ENCODE data around the gene ZBTB39. TPM values are rescaled to one million over a fixed set of nuclear protein-coding genes. Genes with fewer than 3 reads are reported as not detected.
"Not testable (repeated sequence)": the region's sequence is repeated elsewhere in the genome, so short reads cannot be mapped to it uniquely, and the experiment has no call there.

ZBTB39 gene
- total RNA-seq, 1 experiment from 2014 or later, result 5.8 TPM

GRCh38 chr12:56965124-56965523, 41.2 kb downstream of the ZBTB39 start:
- BruUV-seq (replicated peaks); POLR2A ChIA-PET: not testable (repeated sequence)

DNA sequence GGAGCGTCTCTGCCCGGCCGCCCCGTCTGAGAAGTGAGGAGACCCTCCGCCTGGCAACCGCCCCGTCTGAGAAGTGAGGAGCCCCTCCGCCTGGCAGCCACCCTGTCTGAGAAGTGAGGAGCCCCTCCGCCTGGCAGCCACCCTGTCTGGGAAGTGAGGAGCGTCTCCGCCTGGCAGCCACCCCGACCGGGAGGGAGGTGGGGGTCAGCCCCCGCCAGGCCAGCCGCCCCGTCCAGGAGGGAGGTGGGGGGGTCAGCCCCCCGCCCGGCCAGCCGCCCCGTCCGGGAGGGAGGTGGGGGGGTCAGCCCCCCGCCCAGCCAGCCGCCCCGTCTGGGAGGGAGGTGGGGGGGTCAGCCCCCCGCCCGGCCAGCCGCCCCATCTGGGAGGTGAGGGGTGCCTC, 42.8 kb downstream of the ZBTB39 start:
- in situ Hi-C loops (cut with HindIII; ENCODE audit: low pct_unique_long_range_greater_than_20kb, low sequenced_read_pairs); H3K36me3 ChIP-seq (ENCODE audit: control insufficient read depth, insufficient read depth, low read length); intact Hi-C loops (cut with micrococcal nuclease; ENCODE audit: unreplicated experiment); BruUV-seq (replicated peaks); H3K27me3 ChIP-seq (ENCODE audit: control insufficient read depth, insufficient read depth, low read length); CTCF ChIA-PET; DNase-seq (ENCODE audit: low read depth, low spot score); H3K4me3 ChIP-seq (ENCODE audit: low read depth in 2 of 2, low read length in 2 of 2); ATAC-seq; POLR2A ChIA-PET; H3K9me3 ChIP-seq (ENCODE audit: control insufficient read depth, insufficient read depth, low read depth, low read length); H3K4me1 ChIP-seq (ENCODE audit: control insufficient read depth, insufficient read depth, low read length); H3K27ac ChIP-seq (ENCODE audit: low read length): not testable (repeated sequence)

More at GRCh38 chr12:56965124-56965523, 41.2 kb downstream of the ZBTB39 start:
- DNase-seq (ENCODE audit: low read depth, low spot score); intact Hi-C loops (cut with micrococcal nuclease; ENCODE audit: unreplicated experiment); H3K4me1 ChIP-seq (ENCODE audit: control insufficient read depth, insufficient read depth, low read length); H3K27me3 ChIP-seq (ENCODE audit: control insufficient read depth, insufficient read depth, low read length); H3K27ac ChIP-seq (ENCODE audit: low read length); ATAC-seq; CTCF ChIA-PET; H3K4me3 ChIP-seq (ENCODE audit: low read depth in 2 of 2, low read length in 2 of 2); H3K36me3 ChIP-seq (ENCODE audit: control insufficient read depth, insufficient read depth, low read length); H3K9me3 ChIP-seq (ENCODE audit: control insufficient read depth, insufficient read depth, low read depth, low read length); in situ Hi-C loops (cut with HindIII; ENCODE audit: low pct_unique_long_range_greater_than_20kb, low sequenced_read_pairs): not testable (repeated sequence)

GRCh38 chr12:56962247-56962646, 44.1 kb downstream of the ZBTB39 start:
- ATAC-seq, POLR2A ChIA-PET: not testable (repeated sequence)

GRCh38 chr12:56958422-56958821, 47.9 kb downstream of the ZBTB39 start:
- TF ChIP-seq, protein P1, sequence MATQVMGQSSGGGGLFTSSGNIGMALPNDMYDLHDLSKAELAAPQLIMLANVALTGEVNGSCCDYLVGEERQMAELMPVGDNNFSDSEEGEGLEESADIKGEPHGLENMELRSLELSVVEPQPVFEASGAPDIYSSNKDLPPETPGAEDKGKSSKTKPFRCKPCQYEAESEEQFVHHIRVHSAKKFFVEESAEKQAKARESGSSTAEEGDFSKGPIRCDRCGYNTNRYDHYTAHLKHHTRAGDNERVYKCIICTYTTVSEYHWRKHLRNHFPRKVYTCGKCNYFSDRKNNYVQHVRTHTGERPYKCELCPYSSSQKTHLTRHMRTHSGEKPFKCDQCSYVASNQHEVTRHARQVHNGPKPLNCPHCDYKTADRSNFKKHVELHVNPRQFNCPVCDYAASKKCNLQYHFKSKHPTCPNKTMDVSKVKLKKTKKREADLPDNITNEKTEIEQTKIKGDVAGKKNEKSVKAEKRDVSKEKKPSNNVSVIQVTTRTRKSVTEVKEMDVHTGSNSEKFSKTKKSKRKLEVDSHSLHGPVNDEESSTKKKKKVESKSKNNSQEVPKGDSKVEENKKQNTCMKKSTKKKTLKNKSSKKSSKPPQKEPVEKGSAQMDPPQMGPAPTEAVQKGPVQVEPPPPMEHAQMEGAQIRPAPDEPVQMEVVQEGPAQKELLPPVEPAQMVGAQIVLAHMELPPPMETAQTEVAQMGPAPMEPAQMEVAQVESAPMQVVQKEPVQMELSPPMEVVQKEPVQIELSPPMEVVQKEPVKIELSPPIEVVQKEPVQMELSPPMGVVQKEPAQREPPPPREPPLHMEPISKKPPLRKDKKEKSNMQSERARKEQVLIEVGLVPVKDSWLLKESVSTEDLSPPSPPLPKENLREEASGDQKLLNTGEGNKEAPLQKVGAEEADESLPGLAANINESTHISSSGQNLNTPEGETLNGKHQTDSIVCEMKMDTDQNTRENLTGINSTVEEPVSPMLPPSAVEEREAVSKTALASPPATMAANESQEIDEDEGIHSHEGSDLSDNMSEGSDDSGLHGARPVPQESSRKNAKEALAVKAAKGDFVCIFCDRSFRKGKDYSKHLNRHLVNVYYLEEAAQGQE (IDR thresholded peaks at IDR 0.05; ENCODE audit: insufficient read depth in 1 of 2, low read depth in 2 of 2, low read length in 1 of 2), result no peak
- TF ChIP-seq POLR2AphosphoS5 (IDR thresholded peaks at IDR 0.05; ENCODE audit: low read depth, low read length) (no peak), TCF7L2 (IDR thresholded peaks at IDR 0.05; ENCODE audit: low read depth, low read length) (no peak), SIN3A (IDR thresholded peaks at IDR 0.05; ENCODE audit: borderline replicate concordance, insufficient read depth, low read depth, low read length) (no peak)
- TF ChIP-seq, protein P2, sequence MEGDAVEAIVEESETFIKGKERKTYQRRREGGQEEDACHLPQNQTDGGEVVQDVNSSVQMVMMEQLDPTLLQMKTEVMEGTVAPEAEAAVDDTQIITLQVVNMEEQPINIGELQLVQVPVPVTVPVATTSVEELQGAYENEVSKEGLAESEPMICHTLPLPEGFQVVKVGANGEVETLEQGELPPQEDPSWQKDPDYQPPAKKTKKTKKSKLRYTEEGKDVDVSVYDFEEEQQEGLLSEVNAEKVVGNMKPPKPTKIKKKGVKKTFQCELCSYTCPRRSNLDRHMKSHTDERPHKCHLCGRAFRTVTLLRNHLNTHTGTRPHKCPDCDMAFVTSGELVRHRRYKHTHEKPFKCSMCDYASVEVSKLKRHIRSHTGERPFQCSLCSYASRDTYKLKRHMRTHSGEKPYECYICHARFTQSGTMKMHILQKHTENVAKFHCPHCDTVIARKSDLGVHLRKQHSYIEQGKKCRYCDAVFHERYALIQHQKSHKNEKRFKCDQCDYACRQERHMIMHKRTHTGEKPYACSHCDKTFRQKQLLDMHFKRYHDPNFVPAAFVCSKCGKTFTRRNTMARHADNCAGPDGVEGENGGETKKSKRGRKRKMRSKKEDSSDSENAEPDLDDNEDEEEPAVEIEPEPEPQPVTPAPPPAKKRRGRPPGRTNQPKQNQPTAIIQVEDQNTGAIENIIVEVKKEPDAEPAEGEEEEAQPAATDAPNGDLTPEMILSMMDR (IDR thresholded peaks at IDR 0.05), result no peak
- in situ Hi-C loops (cut with HindIII; ENCODE audit: low pct_unique_long_range_greater_than_20kb, low sequenced_read_pairs), result no loop called here

More at GRCh38 chr12:56962247-56962646, 44.1 kb downstream of the ZBTB39 start:
- CTCF ChIA-PET; in situ Hi-C loops (cut with HindIII; ENCODE audit: low pct_unique_long_range_greater_than_20kb, low sequenced_read_pairs); DNase-seq (ENCODE audit: low read depth, low spot score); H3K27ac ChIP-seq (ENCODE audit: low read length); H3K4me1 ChIP-seq (ENCODE audit: control insufficient read depth, insufficient read depth, low read length); BruUV-seq (replicated peaks); intact Hi-C loops (cut with micrococcal nuclease; ENCODE audit: unreplicated experiment); H3K27me3 ChIP-seq (ENCODE audit: control insufficient read depth, insufficient read depth, low read length); H3K36me3 ChIP-seq (ENCODE audit: control insufficient read depth, insufficient read depth, low read length); H3K4me3 ChIP-seq (ENCODE audit: low read depth in 2 of 2, low read length in 2 of 2); H3K9me3 ChIP-seq (ENCODE audit: control insufficient read depth, insufficient read depth, low read depth, low read length): not testable (repeated sequence)

More at GRCh38 chr12:56958422-56958821, 47.9 kb downstream of the ZBTB39 start:
- Histone ChIP-seq H3K9me3 (ENCODE audit: control insufficient read depth, insufficient read depth, low read depth, low read length) (no peaks in the 10 kb centered on the region), H3K27me3 (ENCODE audit: control insufficient read depth, insufficient read depth, low read length) (peaks cover 14% of the 10 kb centered on the region), H3K4me1 (ENCODE audit: control insufficient read depth, insufficient read depth, low read length) (no peaks in the 10 kb centered on the region), H3K27ac (ENCODE audit: low read length) (no peak overlapping the region), H3K36me3 (ENCODE audit: control insufficient read depth, insufficient read depth, low read length) (no peaks in the 10 kb centered on the region), H3K4me3 (ENCODE audit: low read depth in 2 of 2, low read length in 2 of 2) (no peak overlapping the region)
- POLR2A ChIA-PET, result no interaction called here
- intact Hi-C loops (cut with micrococcal nuclease; ENCODE audit: unreplicated experiment), result no loop called here
- no TSS peak for BruUV-seq (replicated peaks)
- DNase-seq (ENCODE audit: low read depth, low spot score), result no peak
- ATAC-seq, result no peak
- CTCF ChIA-PET, result no interaction called here
